Heart right ventricle (tissue), 16 donors: Measurements from ENCODE around the gene FMO5. TPM values are rescaled to one million over a fixed set of nuclear protein-coding genes. Genes with fewer than 3 reads are reported as not detected.
"Not testable (repeated sequence)": the region's sequence is repeated elsewhere in the genome, so short reads cannot be mapped to it uniquely, and the experiment has no call there.

Experiments used
- ATAC-seq, 8 donors: fragments of 200-7000 bp; cut with Tn5 transposase; one replicate each; pipeline ENCODE4 v1.9.1; 2020; ENCODE audit warnings: mild to moderate bottlenecking in 8 of 8, moderate library complexity in 8 of 8, moderate number of reproducible peaks in 1 of 8
- DNase-seq, 2 donors: peaks; one replicate each; pipeline ENCODE4 v3.0.0-alpha.2; 2020
- H3K27ac ChIP-seq, 10 donors: fragments of 200-600 bp; sonication (generic) in 2 of 10; one replicate each; pipeline versions ENCODE4 v1.5.0 to v1.8.0; 2020 to 2022; ENCODE audit warnings: mild to moderate bottlenecking in 3 of 10
- H3K27me3 ChIP-seq, 7 donors: fragments of 200-600 bp; one replicate each; pipeline ENCODE4 v1.8.0; 2021 to 2022; ENCODE audit warnings: mild to moderate bottlenecking in 2 of 7
- H3K36me3 ChIP-seq, 9 donors: fragments of 200-600 bp; sonication (generic) in 1 of 9; one replicate each; pipeline versions ENCODE4 v1.5.0 to v1.8.0; 2020 to 2022; ENCODE audit warnings: mild to moderate bottlenecking in 2 of 9
- H3K4me1 ChIP-seq, 9 donors: fragments of 200-600 bp; sonication (generic) in 1 of 9; one replicate each; pipeline versions ENCODE4 v1.5.0 to v1.8.0; 2020 to 2022; ENCODE audit warnings: mild to moderate bottlenecking in 4 of 9
- H3K4me3 ChIP-seq, 10 donors: fragments of 200-600 bp; sonication (generic) in 2 of 10; one replicate each; pipeline versions ENCODE4 v1.5.0 to v1.8.0; 2020 to 2022; ENCODE audit warnings: mild to moderate bottlenecking in 7 of 10, moderate library complexity in 2 of 10
- H3K9me3 ChIP-seq, 11 donors: fragments of 200-600 bp in 10 of 11; sonication (generic) in 2 of 11; one replicate each; pipeline versions ENCODE4 v1.5.0 to v1.8.0; 2013 to 2022; ENCODE audit warnings: mild to moderate bottlenecking in 2 of 11, control low read depth in 1 of 11, moderate library complexity in 1 of 11
- whole genome bisulfite sequencing, 2 donors: extraction: QIAGEN DNeasy Blood & Tissue Kit; methylation state at CpG; one replicate each; pipeline ENCODE4 v1.1.7; 2013; ENCODE audit warnings: inconsistent platforms in 1 of 2; 5-methylcytosine and 5-hydroxymethylcytosine counted together
- intact Hi-C, 10 donors: fragments of 100-400 bp; cut with DNase I; formaldehyde crosslinking; loops; one replicate each; pipeline versions ENCODE4 v1.11.1 to v1.14.2; 2022
- polyA plus RNA-seq, 2 donors: library from polyadenylated mRNA; stranded (reverse); fragments of 200-250 nt; gene quantifications; one replicate each; pipeline ENCODE4 v1.2.3, GENCODE V29; 2013
- total RNA-seq, 10 donors: library from RNA; stranded (reverse); fragmentation: NEBNext Ultra II Directional in 3 of 10; extraction: Animal tissue kit (Norgen Biotek cat#: 25700) in 3 of 10; gene quantifications; one replicate each; pipeline versions ENCODE4 v1.2.1 to v1.2.4, GENCODE V29; 2021 to 2023
- TF ChIP-seq, protein P1 (sequence below), 9 donors: fragments of 200-600 bp; sonication (generic) in 2 of 9; IDR thresholded peaks; one replicate each; pipeline versions ENCODE4 v1.5.0 to v1.8.0; 2021 to 2022; ENCODE audit warnings: antibody characterized with exemption in 9 of 9, mild to moderate bottlenecking in 5 of 9, moderate library complexity in 1 of 9
- donor health status: Arrhythmogenic right ventricular cardiomyopathy.
- donor health status: ischemic (EF 13 %, LVEDD 7.1; RV severe dilation, severe dysfunction).
- donor health status: healthy with polysubstance abuse.
- donor health status: DM: no; HTN: yes; CAD: no.
- donor health status: DM: no; HTN: no; CAD: no.
- donor health status: ischemic (EF 25% LVEDD 6.9; RV normal size, moderate dysfunction).
- donor health status: ischemic (EF 25% LVEDD 5.7; RV mildly dilated, moderate dysfunction).
- donor health status: healthy.
- donor health status: DM: yes; HTN: yes; CAD: no.
- donor health status: Ischemic cardiomyopathy.
- donor health status: ischemic (EF 35%, LVEDD 5.7; RV mildly dilated, moderate dysfunction).
- donor health status: nonischemic (EF 11% LVEDD 7.7; RV severe dilation, severe dysfunction).
- donor health status: DM: yes; HTN: yes; CAD: no.
- donor health status: PGD.
- donor health status: ischemic (EF 29% LVEDD 5.4; RV normal size, mild dysfunction).
- donor health status: nonischemic (EF 23%, LVEDD 6.1; RV moderate dilation, normal function).

The FMO5 gene
- total and polyA plus RNA-seq, 12 donors = 0.20 to 21.7 (median 0.78) TPM

GRCh38 chr1:147243228-147243685, 18.1 kb upstream of the FMO5 start:
- intact Hi-C loops = loop anchor here in 7 of 10 donors (1.0 to 5.0 kb wide), 3 partner anchors 70 to 71 kb away; partner anchors contain the start of gene PRKAB2 (in 7 of the 7)
- peak; percentile 7 to 67 (median 45) for ATAC-seq

GRCh38 chr1:147242449-147243227, 17.5 kb upstream of the FMO5 start, which contains the start of gene CHD1L:
CHD1L (plus strand) TSS chr1:147242684; CDS start chr1:147242704, 20 bp downstream.
- no peaks in the 10 kb centered on the region for H3K36me3 ChIP-seq
- H3K27ac ChIP-seq = peak within 1 kb of the TSS; percentile 21 to 97 (median 91)
- 0% methylated on average over 82 of the region's 82 CpGs for WGBS, 2 donors
- intact Hi-C loops = loop anchor here (1.0 to 5.0 kb wide), 3 partner anchors 70 kb away; partner anchors contain the start of gene PRKAB2 (in 10 of the 10)
- TF ChIP-seq, protein P1, sequence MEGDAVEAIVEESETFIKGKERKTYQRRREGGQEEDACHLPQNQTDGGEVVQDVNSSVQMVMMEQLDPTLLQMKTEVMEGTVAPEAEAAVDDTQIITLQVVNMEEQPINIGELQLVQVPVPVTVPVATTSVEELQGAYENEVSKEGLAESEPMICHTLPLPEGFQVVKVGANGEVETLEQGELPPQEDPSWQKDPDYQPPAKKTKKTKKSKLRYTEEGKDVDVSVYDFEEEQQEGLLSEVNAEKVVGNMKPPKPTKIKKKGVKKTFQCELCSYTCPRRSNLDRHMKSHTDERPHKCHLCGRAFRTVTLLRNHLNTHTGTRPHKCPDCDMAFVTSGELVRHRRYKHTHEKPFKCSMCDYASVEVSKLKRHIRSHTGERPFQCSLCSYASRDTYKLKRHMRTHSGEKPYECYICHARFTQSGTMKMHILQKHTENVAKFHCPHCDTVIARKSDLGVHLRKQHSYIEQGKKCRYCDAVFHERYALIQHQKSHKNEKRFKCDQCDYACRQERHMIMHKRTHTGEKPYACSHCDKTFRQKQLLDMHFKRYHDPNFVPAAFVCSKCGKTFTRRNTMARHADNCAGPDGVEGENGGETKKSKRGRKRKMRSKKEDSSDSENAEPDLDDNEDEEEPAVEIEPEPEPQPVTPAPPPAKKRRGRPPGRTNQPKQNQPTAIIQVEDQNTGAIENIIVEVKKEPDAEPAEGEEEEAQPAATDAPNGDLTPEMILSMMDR (IDR thresholded peaks at IDR 0.05) = peak; percentile 63 to 94 (median 84)
- peak within 1 kb of the TSS; percentile 71 to 99 (median 91) for H3K4me3 ChIP-seq
- no peaks in the 10 kb centered on the region for H3K9me3 ChIP-seq
- H3K4me1 ChIP-seq = peaks cover 0 to 47% (median 19%) of the 10 kb centered on the region in 9 donors
- ATAC-seq = peak; percentile 97 to 99 (median 98)
- DNase-seq = peak; percentile 94 to 96
- no peaks in the 10 kb centered on the region for H3K27me3 ChIP-seq

More at GRCh38 chr1:147243228-147243685, 18.1 kb upstream of the FMO5 start:
- no peaks in the 10 kb centered on the region for H3K27me3 ChIP-seq
- peaks cover 0 to 48% (median 19%) of the 10 kb centered on the region in 9 donors for H3K4me1 ChIP-seq
- H3K4me3 ChIP-seq = peak overlapping the region; percentile 71 to 99 (median 91)
- TF ChIP-seq, protein P1 (IDR thresholded peaks at IDR 0.05) = no peak
- peak in 1 of 2 donors; percentile 37 for DNase-seq
- H3K36me3 ChIP-seq = no peaks in the 10 kb centered on the region
- no peaks in the 10 kb centered on the region for H3K9me3 ChIP-seq
- peak overlapping the region in 9 of 10 donors; percentile 83 to 97 (median 91) for H3K27ac ChIP-seq
- 0% methylated on average over 30 of the region's 30 CpGs for WGBS, 2 donors

DNA sequence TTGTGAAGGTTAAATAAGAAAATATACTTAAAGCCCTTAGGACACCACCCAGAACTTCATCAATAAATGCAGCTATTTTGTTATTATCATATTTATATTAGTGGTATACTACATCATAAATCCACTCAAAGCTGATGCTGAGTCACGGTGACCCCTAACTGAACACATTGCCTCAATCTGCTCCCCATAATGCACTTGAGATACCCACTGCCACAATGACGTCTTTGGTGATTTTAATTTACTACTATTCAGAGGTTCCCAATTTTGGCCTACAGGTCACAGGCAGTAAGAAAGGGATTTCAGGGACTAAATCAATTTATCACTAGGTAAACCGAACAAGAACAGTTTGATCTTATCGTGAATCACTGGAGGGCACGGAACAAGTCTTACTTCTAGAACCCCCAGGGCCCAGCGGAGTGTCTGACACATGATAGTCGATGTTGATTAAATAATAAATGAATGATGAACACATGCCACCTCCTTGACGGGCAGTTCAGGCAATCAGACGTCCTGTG, 16.9 kb upstream of the FMO5 start:
- no peak for ATAC-seq

DNA sequence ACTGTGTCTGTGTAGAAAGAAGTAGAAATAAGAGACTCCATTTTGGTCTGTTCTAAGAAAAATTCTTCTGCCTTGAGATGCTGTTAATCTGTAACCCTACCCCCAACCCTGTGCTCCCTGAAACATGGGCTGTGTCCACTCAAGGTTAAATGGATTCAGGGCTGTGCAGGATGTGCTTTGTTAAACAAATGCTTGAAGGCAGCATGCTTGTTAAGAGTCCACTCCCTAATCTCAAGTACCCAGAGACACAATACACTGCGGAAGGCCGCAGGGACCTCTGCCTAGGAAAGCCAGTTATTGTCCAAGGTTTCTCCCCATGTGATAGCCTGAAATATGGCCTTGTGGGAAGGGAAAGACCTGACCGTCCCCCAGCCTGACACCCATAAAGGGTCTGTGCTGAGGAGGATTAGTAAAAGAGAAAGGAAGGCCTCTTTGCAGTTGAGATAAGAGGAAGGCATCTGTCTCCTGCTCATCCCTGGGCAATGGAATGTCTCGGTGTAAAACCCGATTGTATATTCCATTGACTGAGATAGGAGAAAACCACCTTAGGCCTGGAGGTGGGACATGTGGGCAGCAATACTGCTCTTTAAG, 15.1 kb upstream of the FMO5 start:
- not testable (repeated sequence) for H3K36me3 ChIP-seq

More for the DNA sequence above, 16.9 kb upstream of the FMO5 start:
- no peaks in the 10 kb centered on the region for H3K27me3 ChIP-seq
- TF ChIP-seq, protein P1 (IDR thresholded peaks at IDR 0.05) = no peak
- intact Hi-C loops = loop anchor here in 7 of 10 donors (1.0 to 5.0 kb wide), 3 partner anchors 69 to 70 kb away; partner anchors contain the start of gene PRKAB2 (in 7 of the 7)
- peak overlapping the region in 9 of 10 donors; percentile 83 to 97 (median 91) for H3K27ac ChIP-seq
- H3K36me3 ChIP-seq = no peaks in the 10 kb centered on the region
- DNase-seq = no peak
- no peaks in the 10 kb centered on the region for H3K9me3 ChIP-seq
- H3K4me3 ChIP-seq = peak overlapping the region in 9 of 10 donors; percentile 71 to 99 (median 92)
- 31 to 32% methylated on average over 9 of the region's 9 CpGs for WGBS, 2 donors
- peaks cover 0 to 40% (median 16%) of the 10 kb centered on the region in 9 donors for H3K4me1 ChIP-seq

More for the DNA sequence above, 15.1 kb upstream of the FMO5 start:
- H3K9me3 ChIP-seq, H3K27ac ChIP-seq, ATAC-seq, H3K27me3 ChIP-seq, DNase-seq, H3K4me3 ChIP-seq: not testable (repeated sequence)
- intact Hi-C loops = loop anchor here in 3 of 10 donors (5.0 kb wide), 1 partner anchor 68 kb away; the partner anchor contains the start of gene PRKAB2 (in 3 of the 3)
- WGBS, 2 donors = 95 to 96% methylated on average over 5 of the region's 5 CpGs
- peaks cover 0 to 24% (median 16%) of the 10 kb centered on the region in 9 donors for H3K4me1 ChIP-seq
